ENCODE data around the gene SMAD9. TPM values are rescaled to one million over a fixed set of nuclear protein-coding genes. Genes with fewer than 3 reads are reported as not detected.

The SMAD9 gene
- polyA plus RNA-seq, 1 of the 3 experiments (the other 2 are of a cell fraction) = 3.1 TPM

DNA sequence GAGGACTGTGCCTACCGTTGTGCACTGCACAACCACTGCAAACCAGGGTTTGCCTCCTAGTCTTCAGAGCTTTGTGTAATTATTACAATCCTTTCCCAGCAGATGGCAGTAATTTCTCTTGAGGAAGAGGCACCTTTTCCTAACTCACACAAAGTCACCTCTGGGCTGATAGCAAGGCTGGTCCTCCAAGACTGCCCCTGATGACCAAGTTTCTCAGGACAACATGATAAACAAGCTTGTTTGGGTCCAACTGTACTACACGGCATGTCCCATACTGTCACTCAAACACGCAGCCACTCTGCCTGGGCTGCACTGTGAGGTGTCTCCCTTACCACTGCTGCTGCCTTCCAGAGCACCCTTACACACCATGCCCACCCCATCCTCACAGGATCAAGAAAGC lies 61.7 kb downstream of the SMAD9 start:
- ChIA-PET CTCF (interaction anchor here (0.6 to 17.7 kb wide), 46 partner anchors 10 to 575 kb away, joined by 3 to 275 read pairs (median 4); partner anchors contain the start of genes ALG5, EXOSC8 and RFXAP), POLR2A (interaction anchor here (1.4 kb wide), 1 partner anchor 123 kb away, joined by 5 read pairs; no protein-coding TSS in a partner anchor)
- TF ChIP-seq FOXJ3 (CRISPR knock-in tag; IDR thresholded peaks at IDR 0.05) (no peak), RCOR1 (IDR thresholded peaks at IDR 0.05; ENCODE audit: low read length) (no peak), FOSL2 (IDR thresholded peaks at IDR 0.05; ENCODE audit: borderline replicate concordance, low read depth) (no peak), RAD21 (IDR thresholded peaks at IDR 0.05; ENCODE audit: low read length) (peak; percentile 82), SMC3 (IDR thresholded peaks at IDR 0.05; ENCODE audit: low read depth, low read length) (peak; percentile 87), RFX5 (IDR thresholded peaks at IDR 0.05; ENCODE audit: low read length) (no peak), EP300 (IDR thresholded peaks at IDR 0.05; ENCODE audit: borderline replicate concordance in 1 of 2, low read depth in 1 of 2, low read length in 1 of 2) (no peak), ELF1 (IDR thresholded peaks at IDR 0.05) (no peak), JUND (IDR thresholded peaks at IDR 0.05) (no peak), TCF12 (IDR thresholded peaks at IDR 0.05) (no peak), POLR2AphosphoS5 (IDR thresholded peaks at IDR 0.05; ENCODE audit: low read depth, low read length) (no peak), GABPA (IDR thresholded peaks at IDR 0.05; ENCODE audit: low read depth) (no peak)
- TF ChIP-seq, protein P1, sequence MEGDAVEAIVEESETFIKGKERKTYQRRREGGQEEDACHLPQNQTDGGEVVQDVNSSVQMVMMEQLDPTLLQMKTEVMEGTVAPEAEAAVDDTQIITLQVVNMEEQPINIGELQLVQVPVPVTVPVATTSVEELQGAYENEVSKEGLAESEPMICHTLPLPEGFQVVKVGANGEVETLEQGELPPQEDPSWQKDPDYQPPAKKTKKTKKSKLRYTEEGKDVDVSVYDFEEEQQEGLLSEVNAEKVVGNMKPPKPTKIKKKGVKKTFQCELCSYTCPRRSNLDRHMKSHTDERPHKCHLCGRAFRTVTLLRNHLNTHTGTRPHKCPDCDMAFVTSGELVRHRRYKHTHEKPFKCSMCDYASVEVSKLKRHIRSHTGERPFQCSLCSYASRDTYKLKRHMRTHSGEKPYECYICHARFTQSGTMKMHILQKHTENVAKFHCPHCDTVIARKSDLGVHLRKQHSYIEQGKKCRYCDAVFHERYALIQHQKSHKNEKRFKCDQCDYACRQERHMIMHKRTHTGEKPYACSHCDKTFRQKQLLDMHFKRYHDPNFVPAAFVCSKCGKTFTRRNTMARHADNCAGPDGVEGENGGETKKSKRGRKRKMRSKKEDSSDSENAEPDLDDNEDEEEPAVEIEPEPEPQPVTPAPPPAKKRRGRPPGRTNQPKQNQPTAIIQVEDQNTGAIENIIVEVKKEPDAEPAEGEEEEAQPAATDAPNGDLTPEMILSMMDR (IDR thresholded peaks at IDR 0.05) = peak; percentile 66
- TF ChIP-seq, protein P2, sequence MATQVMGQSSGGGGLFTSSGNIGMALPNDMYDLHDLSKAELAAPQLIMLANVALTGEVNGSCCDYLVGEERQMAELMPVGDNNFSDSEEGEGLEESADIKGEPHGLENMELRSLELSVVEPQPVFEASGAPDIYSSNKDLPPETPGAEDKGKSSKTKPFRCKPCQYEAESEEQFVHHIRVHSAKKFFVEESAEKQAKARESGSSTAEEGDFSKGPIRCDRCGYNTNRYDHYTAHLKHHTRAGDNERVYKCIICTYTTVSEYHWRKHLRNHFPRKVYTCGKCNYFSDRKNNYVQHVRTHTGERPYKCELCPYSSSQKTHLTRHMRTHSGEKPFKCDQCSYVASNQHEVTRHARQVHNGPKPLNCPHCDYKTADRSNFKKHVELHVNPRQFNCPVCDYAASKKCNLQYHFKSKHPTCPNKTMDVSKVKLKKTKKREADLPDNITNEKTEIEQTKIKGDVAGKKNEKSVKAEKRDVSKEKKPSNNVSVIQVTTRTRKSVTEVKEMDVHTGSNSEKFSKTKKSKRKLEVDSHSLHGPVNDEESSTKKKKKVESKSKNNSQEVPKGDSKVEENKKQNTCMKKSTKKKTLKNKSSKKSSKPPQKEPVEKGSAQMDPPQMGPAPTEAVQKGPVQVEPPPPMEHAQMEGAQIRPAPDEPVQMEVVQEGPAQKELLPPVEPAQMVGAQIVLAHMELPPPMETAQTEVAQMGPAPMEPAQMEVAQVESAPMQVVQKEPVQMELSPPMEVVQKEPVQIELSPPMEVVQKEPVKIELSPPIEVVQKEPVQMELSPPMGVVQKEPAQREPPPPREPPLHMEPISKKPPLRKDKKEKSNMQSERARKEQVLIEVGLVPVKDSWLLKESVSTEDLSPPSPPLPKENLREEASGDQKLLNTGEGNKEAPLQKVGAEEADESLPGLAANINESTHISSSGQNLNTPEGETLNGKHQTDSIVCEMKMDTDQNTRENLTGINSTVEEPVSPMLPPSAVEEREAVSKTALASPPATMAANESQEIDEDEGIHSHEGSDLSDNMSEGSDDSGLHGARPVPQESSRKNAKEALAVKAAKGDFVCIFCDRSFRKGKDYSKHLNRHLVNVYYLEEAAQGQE (IDR thresholded peaks at IDR 0.05; ENCODE audit: low read depth, low read length) = no peak
- TF ChIP-seq, protein P3, sequence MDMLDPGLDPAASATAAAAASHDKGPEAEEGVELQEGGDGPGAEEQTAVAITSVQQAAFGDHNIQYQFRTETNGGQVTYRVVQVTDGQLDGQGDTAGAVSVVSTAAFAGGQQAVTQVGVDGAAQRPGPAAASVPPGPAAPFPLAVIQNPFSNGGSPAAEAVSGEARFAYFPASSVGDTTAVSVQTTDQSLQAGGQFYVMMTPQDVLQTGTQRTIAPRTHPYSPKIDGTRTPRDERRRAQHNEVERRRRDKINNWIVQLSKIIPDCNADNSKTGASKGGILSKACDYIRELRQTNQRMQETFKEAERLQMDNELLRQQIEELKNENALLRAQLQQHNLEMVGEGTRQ (IDR thresholded peaks at IDR 0.05; ENCODE audit: borderline replicate concordance, low read depth, low read length) = no peak
- TF ChIP-seq, protein P4, sequence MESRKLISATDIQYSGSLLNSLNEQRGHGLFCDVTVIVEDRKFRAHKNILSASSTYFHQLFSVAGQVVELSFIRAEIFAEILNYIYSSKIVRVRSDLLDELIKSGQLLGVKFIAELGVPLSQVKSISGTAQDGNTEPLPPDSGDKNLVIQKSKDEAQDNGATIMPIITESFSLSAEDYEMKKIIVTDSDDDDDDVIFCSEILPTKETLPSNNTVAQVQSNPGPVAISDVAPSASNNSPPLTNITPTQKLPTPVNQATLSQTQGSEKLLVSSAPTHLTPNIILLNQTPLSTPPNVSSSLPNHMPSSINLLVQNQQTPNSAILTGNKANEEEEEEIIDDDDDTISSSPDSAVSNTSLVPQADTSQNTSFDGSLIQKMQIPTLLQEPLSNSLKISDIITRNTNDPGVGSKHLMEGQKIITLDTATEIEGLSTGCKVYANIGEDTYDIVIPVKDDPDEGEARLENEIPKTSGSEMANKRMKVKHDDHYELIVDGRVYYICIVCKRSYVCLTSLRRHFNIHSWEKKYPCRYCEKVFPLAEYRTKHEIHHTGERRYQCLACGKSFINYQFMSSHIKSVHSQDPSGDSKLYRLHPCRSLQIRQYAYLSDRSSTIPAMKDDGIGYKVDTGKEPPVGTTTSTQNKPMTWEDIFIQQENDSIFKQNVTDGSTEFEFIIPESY (IDR thresholded peaks at IDR 0.05; ENCODE audit: borderline replicate concordance, low read depth) = no peak
- no peak overlapping the region for H3K27ac ChIP-seq (ENCODE audit: low read depth in 2 of 2, low read length in 1 of 2)
- H3K27me3 ChIP-seq (ENCODE audit: insufficient read depth) = no peaks in the 10 kb centered on the region
- DNase-seq = peak; percentile 53
- WGBS (ENCODE audit: low lambda C conversion rate) = 59% methylated on average over 3 of the region's 3 CpGs
- no peaks in the 10 kb centered on the region for H3F3A ChIP-seq (replicated peaks; ENCODE audit: insufficient read depth)
- no peaks in the 10 kb centered on the region for H3K9me2 ChIP-seq
- H2AFZ ChIP-seq (ENCODE audit: low read depth) = no peak overlapping the region
- no peak overlapping the region for H3K4me2 ChIP-seq
- H4K20me1 ChIP-seq (ENCODE audit: insufficient read depth) = no peaks in the 10 kb centered on the region
- H3K4me1 ChIP-seq (ENCODE audit: control insufficient read depth in 1 of 2, insufficient read depth in 2 of 2, low read depth in 1 of 2, low read length in 1 of 2) = peaks cover 0 to 8% of the 10 kb centered on the region in 2 experiments; a peak in 1 of 4 replicates
- no peaks in the 10 kb centered on the region for H3K9me3 ChIP-seq
- H3K79me2 ChIP-seq (ENCODE audit: insufficient read depth) = peaks cover 8% of the 10 kb centered on the region; the same call in 1 of the 2 replicates
- H3K9ac ChIP-seq = no peak overlapping the region
- no peak overlapping the region for H3K4me3 ChIP-seq (ENCODE audit: low read depth in 2 of 2, low read length in 1 of 2)
- peaks cover 2 to 22% of the 10 kb centered on the region in 2 experiments for H3K36me3 ChIP-seq (replicated peaks in 1 of 2; ENCODE audit: control insufficient read depth in 1 of 2, insufficient read depth in 2 of 2, low read length in 1 of 2)
